HG03442 (cell line): ENCODE data around the gene CUL2.
"Not testable (repeated sequence)": the region's sequence is repeated elsewhere in the genome, so short reads cannot be mapped to it uniquely, and the experiment has no call there.

Experiments used
- ATAC-seq: cut with Tn5 transposase; IDR thresholded peaks from one replicate; pipeline ENCODE4 v1.9.1; 2021; ENCODE audit warnings: mild to moderate bottlenecking, moderate library complexity; ENCODE audit not compliant: unreplicated experiment

Gene CUL2

GRCh38 chr10:35020481-35020880 is 69.7 kb downstream of the CUL2 start:
- ATAC-seq: no peak

DNA sequence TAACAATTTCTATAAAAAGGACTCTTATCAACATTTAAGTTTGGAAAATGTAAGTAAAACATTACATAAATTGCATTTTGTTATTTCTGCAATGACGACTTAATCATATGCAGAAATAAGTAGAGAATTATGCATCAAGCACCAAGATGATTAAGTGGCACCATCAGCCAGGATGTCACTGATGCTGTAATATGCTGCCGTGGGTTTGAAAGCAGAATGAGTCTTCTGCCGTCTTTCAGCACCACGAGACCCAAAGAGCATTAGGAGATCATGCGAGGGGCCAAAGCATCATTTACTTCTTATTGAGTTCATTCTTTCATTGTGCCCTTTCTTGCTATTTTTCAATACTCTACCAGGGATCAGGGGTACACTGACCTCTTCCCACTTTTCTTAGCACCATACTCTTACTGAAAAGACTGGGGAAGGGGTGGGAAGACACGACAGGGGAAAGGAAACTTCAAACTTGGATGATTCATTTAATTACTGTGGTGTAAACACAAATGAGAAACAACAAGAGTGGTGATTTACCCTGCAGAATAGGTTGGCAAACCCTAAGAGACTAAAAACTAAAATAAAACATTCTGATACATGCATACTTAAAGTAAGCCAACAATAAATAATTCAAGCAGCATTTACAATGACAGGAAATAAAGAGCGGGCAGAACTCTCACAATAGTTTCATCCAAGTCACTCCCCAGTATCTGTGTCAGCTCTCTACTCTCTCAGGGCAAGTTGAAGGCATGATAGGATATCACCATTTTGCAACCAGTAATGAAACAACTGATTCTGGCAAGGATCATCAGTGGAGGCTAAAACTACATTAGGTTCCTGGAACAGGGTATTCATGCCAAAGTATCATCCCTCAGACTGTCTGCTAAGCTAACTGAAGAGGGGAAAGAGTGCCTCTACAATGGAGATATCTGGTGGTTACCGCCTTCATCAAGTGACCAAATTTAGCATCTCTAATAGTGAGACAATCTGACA is 70.8 kb downstream of the CUL2 start:
- no peak for ATAC-seq

DNA sequence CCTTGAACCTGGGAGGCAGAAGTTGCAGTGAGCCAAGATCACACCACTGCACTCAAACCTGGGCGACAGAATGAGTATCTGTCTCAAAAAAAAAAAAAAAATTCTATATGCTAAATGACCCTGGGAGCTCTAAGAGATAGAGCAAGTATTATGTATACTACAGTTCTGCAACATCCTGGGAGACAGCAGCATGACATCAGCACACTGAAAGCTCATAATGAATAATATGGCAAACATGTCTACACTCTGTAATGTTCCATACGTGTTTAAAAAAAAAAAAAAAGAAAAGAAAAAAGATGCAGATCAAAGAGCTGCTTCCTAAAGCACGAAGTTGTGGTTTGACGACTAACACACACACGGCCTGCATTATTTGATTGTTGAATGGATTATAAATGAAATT is 72.5 kb downstream of the CUL2 start:
- ATAC-seq: no peak

GRCh38 chr10:35015843-35016408 is 74.2 kb downstream of the CUL2 start:
- no peak for ATAC-seq

GRCh38 chr10:35012781-35013180 is 77.4 kb downstream of the CUL2 start:
- no peak for ATAC-seq

GRCh38 chr10:35011771-35012191 is 78.4 kb downstream of the CUL2 start:
- ATAC-seq: no peak

DNA sequence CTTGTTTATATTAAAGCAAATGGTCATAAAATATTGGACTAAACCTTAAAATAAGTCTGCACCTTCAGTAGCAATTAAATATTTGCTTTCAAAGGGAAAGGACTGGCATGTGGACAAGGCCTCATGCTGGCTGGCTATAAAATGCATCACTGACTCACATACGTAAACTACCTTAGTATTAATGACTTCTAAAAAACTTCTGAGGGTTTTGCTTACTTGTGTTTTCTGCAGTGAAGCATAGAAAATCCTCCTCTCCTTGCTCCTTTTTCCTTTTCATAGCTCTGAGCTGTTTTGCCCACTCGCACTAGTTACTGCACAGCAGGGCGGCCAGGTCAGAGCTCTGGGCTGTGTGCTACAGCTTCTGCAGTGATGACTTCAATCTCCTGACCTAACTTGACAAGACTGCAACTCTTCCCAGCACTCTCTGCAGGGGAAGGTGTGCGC is 82.3 kb downstream of the CUL2 start:
- ATAC-seq: no peak

DNA sequence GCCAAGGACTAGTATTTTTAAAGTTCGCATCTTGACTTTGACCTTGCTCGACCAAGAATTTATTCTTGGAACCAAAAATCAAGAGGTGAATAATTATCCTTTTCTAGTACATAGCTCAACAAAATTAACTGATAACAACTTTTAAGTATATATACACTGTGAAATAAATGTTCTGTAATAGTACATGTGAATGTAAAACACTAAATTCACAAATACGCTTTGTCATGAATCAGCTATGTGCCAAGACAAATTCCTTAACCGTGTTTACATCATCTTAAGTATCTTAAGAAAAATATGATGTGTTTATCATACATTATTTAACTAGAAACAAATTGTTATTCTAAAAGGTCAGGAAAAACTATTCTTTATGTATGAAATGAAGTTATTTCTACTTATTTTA is 83.3 kb downstream of the CUL2 start:
- no peak for ATAC-seq

- no peak for ATAC-seq
Measured at GRCh38 chr10:35005868-35006267, 84.3 kb downstream of the CUL2 start.

DNA sequence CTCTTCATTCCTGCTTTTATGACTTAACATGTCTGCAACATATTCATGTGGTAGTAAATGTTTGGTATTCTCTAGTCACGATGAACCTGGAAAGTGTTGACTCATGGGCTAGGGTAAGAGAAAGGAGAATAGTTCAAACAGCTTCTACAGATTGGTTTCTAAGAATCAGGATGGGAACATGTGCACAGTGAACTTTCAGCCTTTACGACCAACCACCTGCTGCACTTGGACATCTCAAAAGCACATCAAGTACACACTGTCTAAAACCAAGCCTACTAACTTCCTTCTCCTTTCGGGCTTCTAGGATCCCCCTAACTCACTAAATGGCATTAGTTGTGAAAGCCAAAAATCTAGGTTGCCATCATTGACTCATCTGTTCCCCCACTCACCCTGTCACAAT is 85.5 kb downstream of the CUL2 start:
- no peak for ATAC-seq

DNA sequence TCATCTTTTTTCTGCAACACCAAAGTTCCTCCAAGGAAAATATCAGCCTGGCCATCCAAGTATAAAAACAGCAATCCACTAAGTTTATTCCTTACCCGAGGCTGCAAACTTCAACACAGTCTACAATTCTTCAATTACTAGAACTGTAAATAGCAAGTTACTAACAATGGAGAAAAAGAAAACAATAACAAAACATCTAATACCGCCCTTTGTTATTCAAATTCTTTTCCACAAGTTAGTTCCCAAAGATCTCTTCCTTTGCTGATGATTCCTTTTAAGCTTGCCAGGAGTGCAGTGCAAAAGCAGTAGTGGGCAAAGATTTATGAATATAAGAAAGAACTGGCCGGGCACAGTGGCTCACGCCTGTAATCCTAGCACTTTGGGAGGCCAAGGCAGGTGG is 86.2 kb downstream of the CUL2 start:
- ATAC-seq: no peak

- ATAC-seq: no peak
Measured at GRCh38 chr10:35000936-35001335, 89.2 kb downstream of the CUL2 start.

GRCh38 chr10:34999532-34999931 is 90.6 kb downstream of the CUL2 start:
- ATAC-seq: no peak

DNA sequence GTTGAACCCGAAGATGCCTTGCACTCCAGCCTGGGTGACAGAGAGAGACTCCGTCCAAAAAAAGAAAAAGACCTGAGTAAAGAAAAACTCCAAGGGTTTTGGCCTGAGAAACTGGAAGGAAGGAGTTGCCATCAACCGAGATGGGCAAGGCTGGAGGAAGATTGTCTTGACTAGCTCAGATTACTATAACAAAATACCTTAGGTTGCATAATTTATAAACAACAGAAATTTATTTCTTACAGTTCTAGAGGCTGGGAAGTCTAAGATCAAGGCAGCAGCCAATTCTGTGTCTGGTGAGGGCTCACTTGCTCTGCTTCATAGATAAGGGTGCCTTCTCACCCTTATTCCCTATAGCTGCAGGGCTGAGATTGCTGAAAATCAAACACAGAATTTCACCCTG is 91.2 kb downstream of the CUL2 start:
- ATAC-seq: no peak

DNA sequence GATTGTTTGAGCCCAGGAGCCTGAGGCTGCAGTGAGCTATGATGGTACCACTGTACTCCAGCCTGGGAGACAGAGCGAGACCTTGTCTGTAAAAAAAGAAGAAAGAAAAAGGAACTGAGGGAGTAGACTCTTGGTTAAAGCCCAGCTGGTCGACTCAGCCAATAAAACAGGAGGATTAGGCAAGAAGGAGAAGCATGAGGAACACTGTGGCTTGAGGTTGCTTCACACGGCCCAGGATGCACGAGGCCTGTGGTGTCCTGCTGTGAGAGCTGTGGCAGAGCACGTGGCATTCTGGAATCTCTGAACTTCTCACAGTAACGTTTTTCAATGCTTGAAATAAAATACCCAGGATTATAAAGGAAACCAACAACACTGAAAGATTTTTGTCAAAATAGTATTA is 93.3 kb downstream of the CUL2 start:
- ATAC-seq: no peak

DNA sequence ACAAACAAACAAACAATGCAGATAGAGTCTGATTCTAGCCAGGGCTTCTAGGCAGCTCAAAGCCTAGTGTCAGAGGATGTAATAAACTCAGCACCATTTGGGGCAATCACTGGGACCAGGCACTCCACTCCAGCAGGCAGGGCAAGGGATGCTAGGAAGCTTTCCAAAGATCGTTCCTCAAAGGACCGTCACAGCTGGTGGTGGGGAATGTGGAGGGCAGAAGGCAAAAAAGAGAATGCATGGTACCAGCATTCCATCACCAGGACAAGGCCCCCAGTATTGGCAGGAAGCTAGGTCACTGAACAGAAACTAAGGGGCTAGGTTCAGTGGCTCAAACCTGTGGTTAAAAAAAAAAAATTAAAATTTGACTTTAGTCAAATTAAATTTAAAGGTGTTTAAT is 94.2 kb downstream of the CUL2 start:
- ATAC-seq: no peak

- ATAC-seq: peak; percentile 88
Measured at GRCh38 chr10:34994565-34995142, 95.5 kb downstream of the CUL2 start.

- no peak for ATAC-seq
Measured at GRCh38 chr10:34993782-34994181, 96.4 kb downstream of the CUL2 start.

DNA sequence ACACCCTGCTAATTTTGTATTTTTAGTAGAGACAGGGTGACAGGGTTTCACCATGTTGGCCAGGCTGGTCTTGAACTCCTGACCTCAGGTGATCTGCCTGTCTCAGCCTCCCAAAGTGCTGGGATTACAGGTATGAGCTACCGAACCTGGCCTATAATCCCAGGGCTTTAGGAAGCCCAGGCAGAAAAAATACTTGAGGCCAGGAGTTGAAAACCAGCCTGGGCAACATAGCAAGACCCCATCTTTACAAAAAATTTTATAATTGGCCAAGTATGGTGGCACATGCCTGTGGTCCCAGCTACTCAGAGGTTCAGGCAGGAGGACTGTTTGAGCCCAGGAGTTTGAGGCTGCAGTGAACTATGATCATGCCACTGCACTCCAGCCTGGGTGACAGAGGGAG is 99.0 kb downstream of the CUL2 start:
- ATAC-seq: not testable (repeated sequence)

GRCh38 chr10:34988397-34989067 is 101.6 kb downstream of the CUL2 start:
- no peak for ATAC-seq

- ATAC-seq: no peak
Measured at GRCh38 chr10:34985823-34986222, 104.3 kb downstream of the CUL2 start.
